Activated CD4-positive, alpha-beta T cell treated with anti-CD3 and anti-CD28 coated beads, Interleukin-2, amount 10 ng/mL, durations not matched to agents 24 days and 14 days (primary cell): ENCODE data around the gene MIS18A. TPM values are rescaled to one million over a fixed set of nuclear protein-coding genes. Genes with fewer than 3 reads are reported as not detected.

Experiments used
- DNase-seq: peaks from one replicate; pipeline ENCODE4 v3.0.0; 2022
- H3K27ac Mint-ChIP-seq: one replicate; pipeline ENCODE4 v1.8.0; 2022; ENCODE audit warnings: mild to moderate bottlenecking, mixed read lengths
- H3K27me3 Mint-ChIP-seq: one replicate; pipeline ENCODE4 v1.8.0; 2022; ENCODE audit warnings: mixed read lengths
- H3K36me3 Mint-ChIP-seq: one replicate; pipeline ENCODE4 v1.8.0; 2022; ENCODE audit warnings: low read depth, mild to moderate bottlenecking, mixed read lengths
- H3K4me1 Mint-ChIP-seq: one replicate; pipeline ENCODE4 v1.8.0; 2021; ENCODE audit warnings: mixed read lengths
- H3K4me3 Mint-ChIP-seq: one replicate; pipeline ENCODE4 v1.8.0; 2022; ENCODE audit warnings: mild to moderate bottlenecking, moderate library complexity, mixed read lengths
- H3K9me3 Mint-ChIP-seq: one replicate; pipeline ENCODE4 v1.8.0; 2021; ENCODE audit warnings: mixed read lengths
- intact Hi-C: fragments of 100-400 bp; cut with micrococcal nuclease; formaldehyde crosslinking; loops from one replicate; pipeline ENCODE4 v1.15.1; 2023
- total RNA-seq: library from RNA; stranded (reverse); gene quantifications from 2 replicates; pipeline ENCODE4 v1.2.3, GENCODE V29; 2022

MIS18A gene
- total RNA-seq, 1 donor from 2014 or later = 27.8 TPM

GRCh38 chr21:32257962-32258785, 20.7 kb downstream of the MIS18A start:
- intact Hi-C loops = loop anchor here (5.0 kb wide), 1 partner anchor 161 kb away; no protein-coding TSS in a partner anchor
- H3K27me3 Mint-ChIP-seq = peaks cover 6% of the 10 kb centered on the region
- DNase-seq = peak; percentile 78
- no peaks in the 10 kb centered on the region for H3K36me3 Mint-ChIP-seq
- H3K9me3 Mint-ChIP-seq = no peaks in the 10 kb centered on the region
- H3K4me3 Mint-ChIP-seq = no peak overlapping the region
- no peak overlapping the region for H3K27ac Mint-ChIP-seq
- H3K4me1 Mint-ChIP-seq = peaks cover 2% of the 10 kb centered on the region

- intact Hi-C loops = loop anchor here (5.0 kb wide), 1 partner anchor 160 kb away; no protein-coding TSS in a partner anchor
- Mint-ChIP-seq H3K27ac (no peak overlapping the region), H3K27me3 (peaks cover 6% of the 10 kb centered on the region), H3K4me1 (peaks cover 2% of the 10 kb centered on the region), H3K9me3 (no peaks in the 10 kb centered on the region), H3K4me3 (no peak overlapping the region), H3K36me3 (no peaks in the 10 kb centered on the region)
- DNase-seq = no peak
These were observed 21.8 kb downstream of the MIS18A start for GRCh38 chr21:32256873-32257620.

- Mint-ChIP-seq H3K36me3 (peaks cover under 1% of the 10 kb centered on the region), H3K4me1 (peaks cover 2% of the 10 kb centered on the region), H3K9me3 (peaks cover 5% of the 10 kb centered on the region), H3K27me3 (peaks cover 7% of the 10 kb centered on the region), H3K4me3 (no peak overlapping the region), H3K27ac (no peak overlapping the region)
- intact Hi-C loops = loop anchor here (5.0 kb wide), 1 partner anchor 159 kb away; no protein-coding TSS in a partner anchor
- no peak for DNase-seq
These were observed 22.6 kb downstream of the MIS18A start for GRCh38 chr21:32256251-32256650.

- H3K27ac Mint-ChIP-seq = no peak overlapping the region
- H3K4me1 Mint-ChIP-seq = no peaks in the 10 kb centered on the region
- DNase-seq = no peak
- H3K4me3 Mint-ChIP-seq = no peak overlapping the region
- peaks cover 2% of the 10 kb centered on the region for H3K36me3 Mint-ChIP-seq
- peaks cover 10% of the 10 kb centered on the region for H3K9me3 Mint-ChIP-seq
- intact Hi-C loops = no loop called here
- H3K27me3 Mint-ChIP-seq = peaks cover 15% of the 10 kb centered on the region
These were observed 25.6 kb downstream of the MIS18A start for GRCh38 chr21:32253215-32253641.

GRCh38 chr21:32252136-32252535, 26.7 kb downstream of the MIS18A start:
- Mint-ChIP-seq H3K36me3 (peaks cover 2% of the 10 kb centered on the region), H3K27ac (no peak overlapping the region), H3K4me1 (no peaks in the 10 kb centered on the region), H3K4me3 (no peak overlapping the region), H3K9me3 (peaks cover 10% of the 10 kb centered on the region), H3K27me3 (peaks cover 15% of the 10 kb centered on the region)
- intact Hi-C loops = no loop called here
- no peak for DNase-seq

- no peak overlapping the region for H3K4me3 Mint-ChIP-seq
- H3K27ac Mint-ChIP-seq = no peak overlapping the region
- intact Hi-C loops = no loop called here
These were observed 29.2 kb downstream of the MIS18A start for GRCh38 chr21:32249511-32250280.

GRCh38 chr21:32248571-32249461, 30.0 kb downstream of the MIS18A start:
- H3K4me3 Mint-ChIP-seq = no peak overlapping the region
- H3K4me1 Mint-ChIP-seq = no peaks in the 10 kb centered on the region
- H3K27ac Mint-ChIP-seq = no peak overlapping the region
- peaks cover 15% of the 10 kb centered on the region for H3K27me3 Mint-ChIP-seq
- intact Hi-C loops = no loop called here
- no peak for DNase-seq
- peaks cover 2% of the 10 kb centered on the region for H3K36me3 Mint-ChIP-seq
- peaks cover 10% of the 10 kb centered on the region for H3K9me3 Mint-ChIP-seq

More at GRCh38 chr21:32249511-32250280, 29.2 kb downstream of the MIS18A start:
- no peaks in the 10 kb centered on the region for H3K4me1 Mint-ChIP-seq
- peaks cover 10% of the 10 kb centered on the region for H3K9me3 Mint-ChIP-seq
- H3K27me3 Mint-ChIP-seq = peaks cover 15% of the 10 kb centered on the region
- H3K36me3 Mint-ChIP-seq = peaks cover 2% of the 10 kb centered on the region
- no peak for DNase-seq

- no peak for DNase-seq
- Mint-ChIP-seq H3K4me1 (no peaks in the 10 kb centered on the region), H3K27me3 (peaks cover 20% of the 10 kb centered on the region), H3K4me3 (no peak overlapping the region), H3K27ac (no peak overlapping the region), H3K9me3 (peaks cover 10% of the 10 kb centered on the region), H3K36me3 (peaks cover 2% of the 10 kb centered on the region)
- intact Hi-C loops = no loop called here
These were observed 32.2 kb downstream of the MIS18A start for GRCh38 chr21:32246571-32247140.

GRCh38 chr21:32245971-32246370, 32.9 kb downstream of the MIS18A start:
- no peak overlapping the region for H3K4me3 Mint-ChIP-seq
- peaks cover 5% of the 10 kb centered on the region for H3K4me1 Mint-ChIP-seq

GRCh38 chr21:32240851-32241687, 37.8 kb downstream of the MIS18A start:
- Mint-ChIP-seq H3K4me3 (no peak overlapping the region), H3K4me1 (peaks cover 9% of the 10 kb centered on the region), H3K9me3 (peaks cover 9% of the 10 kb centered on the region), H3K27ac (no peak overlapping the region), H3K36me3 (no peaks in the 10 kb centered on the region), H3K27me3 (peaks cover 17% of the 10 kb centered on the region)
- intact Hi-C loops = loop anchor here (1.0 kb wide), 1 partner anchor 38 kb away; the partner anchor contains the start of gene MIS18A
- DNase-seq = no peak

More at GRCh38 chr21:32245971-32246370, 32.9 kb downstream of the MIS18A start:
- DNase-seq = no peak
- Mint-ChIP-seq H3K27me3 (peaks cover 17% of the 10 kb centered on the region), H3K36me3 (no peaks in the 10 kb centered on the region), H3K27ac (no peak overlapping the region), H3K9me3 (peaks cover 3% of the 10 kb centered on the region)
- intact Hi-C loops = no loop called here

GRCh38 chr21:32239551-32239950, 39.3 kb downstream of the MIS18A start:
- Mint-ChIP-seq H3K36me3 (no peaks in the 10 kb centered on the region), H3K4me3 (no peak overlapping the region), H3K4me1 (peaks cover 9% of the 10 kb centered on the region), H3K27ac (no peak overlapping the region), H3K9me3 (peaks cover 9% of the 10 kb centered on the region), H3K27me3 (peaks cover 11% of the 10 kb centered on the region)
- intact Hi-C loops = no loop called here
- DNase-seq = no peak

- peaks cover 8% of the 10 kb centered on the region for H3K27me3 Mint-ChIP-seq
- no peak for DNase-seq
- H3K36me3 Mint-ChIP-seq = no peaks in the 10 kb centered on the region
- no peak overlapping the region for H3K27ac Mint-ChIP-seq
- peaks cover 9% of the 10 kb centered on the region for H3K4me1 Mint-ChIP-seq
- no peak overlapping the region for H3K4me3 Mint-ChIP-seq
- peaks cover 9% of the 10 kb centered on the region for H3K9me3 Mint-ChIP-seq
- intact Hi-C loops = no loop called here
These were observed 40.8 kb downstream of the MIS18A start for GRCh38 chr21:32238063-32238462.
